NCI-H524 (cell line): ENCODE measurements around the gene UNCX.

Experiments
- DNase-seq, 2 experiments: peaks; one replicate each; lab custom pipeline; 2025; lab: John Stamatoyannopoulos, UW

The UNCX gene

GRCh38 chr7:1243964-1244416 lies 11.3 kb downstream of the UNCX start:
- DNase-seq: no peak

GRCh38 chr7:1244700-1245523 lies 12.2 kb downstream of the UNCX start:
- no peak for DNase-seq

- no peak for DNase-seq
Measured at GRCh38 chr7:1245524-1246050, 12.9 kb downstream of the UNCX start.

- no peak for DNase-seq
Measured at GRCh38 chr7:1246160-1246870, 13.6 kb downstream of the UNCX start.

GRCh38 chr7:1246871-1247526 lies 14.3 kb downstream of the UNCX start:
- no peak for DNase-seq

GRCh38 chr7:1247527-1248041 lies 14.9 kb downstream of the UNCX start:
- peak in 1 of 2 experiments; percentile 62 for DNase-seq

- peak; percentile 13 to 59 for DNase-seq
Measured at GRCh38 chr7:1248143-1248915, 15.7 kb downstream of the UNCX start.

- DNase-seq: no peak
Measured at GRCh38 chr7:1248916-1249581, 16.4 kb downstream of the UNCX start.

- DNase-seq: no peak
Measured at GRCh38 chr7:1249731-1250130, 17.1 kb downstream of the UNCX start.

GRCh38 chr7:1250901-1251300 lies 18.2 kb downstream of the UNCX start:
- DNase-seq: no peak

- peak; percentile 26 to 59 for DNase-seq
Measured at GRCh38 chr7:1251796-1252539, 19.3 kb downstream of the UNCX start.

GRCh38 chr7:1252540-1253090 lies 19.9 kb downstream of the UNCX start:
- DNase-seq: peak in 1 of 2 experiments; percentile 50

GRCh38 chr7:1253681-1254181 lies 21.1 kb downstream of the UNCX start:
- DNase-seq: peak in 1 of 2 experiments; percentile 64

GRCh38 chr7:1254281-1255079 lies 21.8 kb downstream of the UNCX start:
- no peak for DNase-seq

- no peak for DNase-seq
Measured at GRCh38 chr7:1255080-1255816, 22.6 kb downstream of the UNCX start.

GRCh38 chr7:1255817-1256340 lies 23.2 kb downstream of the UNCX start:
- DNase-seq: no peak

- no peak for DNase-seq
Measured at GRCh38 chr7:1256621-1257020, 23.9 kb downstream of the UNCX start.

GRCh38 chr7:1257221-1257620 lies 24.5 kb downstream of the UNCX start:
- DNase-seq: no peak
